C4-2B (cell line): Measurements from ENCODE around the gene FAAP100.

Source experiments
- H3K27ac ChIP-seq: fragments of 450-650 bp; 2 replicates; pipeline ENCODE4 v1.5.1; 2017
- CTCF ChIP-seq: fragments of 450-650 bp; conservative IDR thresholded peaks from 2 replicates; pipeline ENCODE4 v1.5.1; 2017; ENCODE audit warnings: mild to moderate bottlenecking
- ZFX ChIP-seq: fragments of 450-650 bp; IDR thresholded peaks from 2 replicates; pipeline ENCODE4 v1.6.1; 2017

Gene FAAP100

DNA sequence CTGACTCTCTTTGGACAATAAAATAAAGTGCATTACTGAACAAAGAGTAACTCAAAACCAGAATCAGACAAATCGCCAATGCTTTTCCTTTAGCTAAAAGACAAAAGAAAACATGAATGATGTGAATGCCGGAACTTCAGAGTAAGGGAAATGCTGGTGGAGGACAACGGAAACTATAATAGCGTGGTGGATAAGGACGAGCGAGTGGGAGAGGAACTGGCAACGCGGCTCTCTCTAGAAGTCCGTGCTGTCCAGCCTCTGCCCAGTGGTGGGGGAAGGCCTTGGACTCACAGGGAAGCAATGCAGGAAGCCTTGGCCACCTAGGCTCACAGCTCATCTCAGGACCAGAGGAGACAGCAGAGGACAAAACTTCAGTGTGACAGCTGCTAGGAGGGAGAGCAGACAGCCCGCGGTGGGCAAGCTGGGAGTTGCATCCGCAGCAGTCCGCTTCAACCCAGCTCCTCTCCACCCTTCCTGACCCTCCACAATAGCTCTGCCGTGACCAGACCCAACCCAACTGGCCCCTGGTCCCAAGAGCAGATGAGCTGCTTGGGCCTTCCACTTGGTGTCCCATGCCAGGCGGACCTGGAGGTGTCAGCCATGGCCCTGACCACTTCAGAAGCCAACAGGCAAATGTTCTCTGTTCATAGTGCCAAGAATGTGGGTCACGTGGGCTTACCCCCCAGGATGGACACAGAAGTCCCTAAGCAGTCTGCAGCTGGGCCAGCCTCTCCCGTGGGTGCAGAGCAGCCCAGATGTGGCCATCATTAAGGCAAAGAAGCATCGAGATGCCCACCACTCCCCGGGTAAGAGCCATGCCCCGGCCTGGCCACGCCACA is 5.3 kb upstream of the FAAP100 start:
- no peak overlapping the region for H3K27ac ChIP-seq
- TF ChIP-seq CTCF (no peak), ZFX (no peak)

DNA sequence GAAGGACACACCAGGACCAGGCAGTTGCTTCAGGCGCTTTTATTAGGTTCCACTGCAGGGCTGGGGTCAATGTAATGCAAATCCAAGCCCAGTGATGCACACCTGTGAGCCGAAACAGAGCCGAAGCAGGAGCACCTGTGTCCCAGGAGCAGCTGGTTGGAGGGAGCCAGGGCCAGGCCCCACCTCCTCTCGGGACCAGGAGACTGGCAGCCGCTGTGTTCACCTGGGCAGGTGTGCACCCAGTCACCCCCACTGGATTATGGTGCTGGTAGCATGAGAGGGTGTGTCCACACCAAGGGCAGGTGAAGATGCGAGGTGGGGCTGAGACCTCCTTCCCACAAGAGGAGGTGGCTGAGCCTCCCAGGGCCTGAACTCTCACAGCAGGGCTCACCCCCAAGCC is 4.7 kb upstream of the FAAP100 start:
- no peak overlapping the region for H3K27ac ChIP-seq
- TF ChIP-seq ZFX (no peak), CTCF (no peak)

DNA sequence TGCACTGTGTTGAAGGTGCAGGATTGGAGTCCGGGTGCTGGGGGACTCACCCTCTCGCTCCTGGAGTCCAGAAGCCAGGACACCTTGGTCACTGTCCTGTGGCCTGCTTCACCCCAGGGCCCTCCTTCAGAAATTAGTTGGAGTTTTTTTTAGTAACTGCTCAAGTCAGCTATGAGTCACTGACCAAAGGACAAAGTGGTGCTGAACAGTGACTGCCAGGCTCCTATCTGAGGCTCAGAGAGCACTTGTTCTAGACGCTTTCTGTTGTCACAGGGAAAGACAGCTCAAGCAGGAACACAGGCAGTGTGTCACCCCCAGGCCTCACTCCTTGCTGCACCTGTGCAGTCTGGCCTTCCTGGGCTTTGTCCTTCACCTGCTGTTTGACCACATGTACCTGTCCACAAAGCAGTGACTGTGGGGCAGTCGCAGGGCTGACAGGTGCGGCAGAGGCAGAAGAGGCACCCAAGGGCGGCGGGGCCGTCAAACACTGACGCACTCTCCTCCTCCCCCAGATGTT is 4.1 kb upstream of the FAAP100 start:
- TF ChIP-seq CTCF (no peak), ZFX (no peak)
- H3K27ac ChIP-seq, result no peak overlapping the region

DNA sequence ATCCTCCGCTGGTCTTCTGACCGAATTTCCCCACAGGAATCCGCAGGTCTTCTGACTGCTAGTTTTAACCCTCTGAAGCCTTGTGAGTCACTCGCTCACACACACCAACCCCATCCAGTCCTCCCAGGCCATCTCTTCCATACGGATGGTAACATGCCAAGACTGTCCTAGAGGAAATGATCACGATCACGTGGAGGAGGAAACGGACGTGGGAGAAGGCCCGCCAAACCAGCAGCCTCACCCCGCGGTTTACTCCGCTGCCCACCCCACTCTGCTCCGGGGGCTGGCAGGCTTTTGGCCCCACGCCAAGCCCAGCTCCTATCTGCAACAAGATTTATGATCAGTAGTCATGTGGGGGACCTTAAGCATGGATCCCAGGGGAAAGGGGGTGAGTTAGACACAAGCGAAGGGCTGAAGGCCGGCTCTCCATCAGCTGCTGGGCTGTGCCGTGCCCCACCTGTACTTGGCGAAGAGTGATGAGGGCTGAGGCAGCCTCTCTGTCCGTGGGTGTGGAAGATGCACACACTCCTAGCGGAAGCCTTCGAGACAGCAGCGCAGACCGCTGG is 1.5 kb upstream of the FAAP100 start:
- H3K27ac ChIP-seq, result peak overlapping the region; percentile 85

GRCh38 chr17:81553018-81553615 is 964 bp upstream of the FAAP100 start:
- TF ChIP-seq ZFX (no peak), CTCF (no peak)
- peak overlapping the region; percentile 85 for H3K27ac ChIP-seq

More for the DNA sequence above, 1.5 kb upstream of the FAAP100 start:
- TF ChIP-seq ZFX (no peak; the same call in 1 of the 2 replicates), CTCF (no peak)

- no peak for TF ChIP-seq CTCF
- TF ChIP-seq ZFX, result peak; percentile 79; the same call in 1 of the 2 replicates
- H3K27ac ChIP-seq, result peak overlapping the region; percentile 85
Observed at GRCh38 chr17:81551458-81552243, 502 bp downstream of the FAAP100 start.
